Measurements from ENCODE around the gene ADAMTS2.
A peak's percentile ranks its signal among the peaks of the same experiment; 100 is the strongest.

ADAMTS2 gene

DNA sequence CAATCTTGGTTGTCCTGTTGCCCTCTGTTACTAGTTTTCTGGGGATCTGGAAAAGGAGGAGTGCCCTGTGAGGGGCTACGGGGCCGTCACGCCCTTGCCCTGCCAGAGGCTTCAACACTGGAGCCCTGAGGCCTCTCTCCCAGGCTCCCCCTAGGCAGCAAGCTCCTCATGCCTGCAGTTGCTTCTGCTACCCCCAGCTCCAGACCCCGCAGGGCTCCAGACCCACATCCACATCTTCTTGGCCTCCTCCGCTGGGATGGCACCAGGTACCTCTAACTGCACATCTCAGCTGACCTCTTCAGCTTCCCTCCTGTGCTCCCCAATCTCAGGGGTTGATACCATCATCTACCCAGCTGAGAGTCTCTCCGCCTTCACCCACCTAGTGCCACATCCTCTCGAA lies 169.1 kb downstream of the ADAMTS2 start:
- Histone ChIP-seq H4K12ac (ENCODE audit: low read depth, low read length) (no peak overlapping the region), H3K27me3 (ENCODE audit: insufficient read depth, low read length) (no peaks in the 10 kb centered on the region), H3K4ac (ENCODE audit: low read depth, low read length) (no peak overlapping the region), H3K18ac (ENCODE audit: low read length) (no peak overlapping the region), H4K91ac (ENCODE audit: low read depth, low read length) (no peak overlapping the region), H2AFZ (ENCODE audit: insufficient read depth, low read length, poor library complexity) (no peak overlapping the region), H4K8ac (ENCODE audit: low read depth, low read length) (no peak overlapping the region), H3K4me2 (ENCODE audit: low read length) (no peak overlapping the region), H3K27ac (ENCODE audit: low read depth, low read length) (no peak overlapping the region), H3K36me3 (ENCODE audit: control insufficient read depth in 1 of 2, insufficient read depth in 2 of 2, low read length in 2 of 2) (peaks cover 7 to 10% of the 10 kb centered on the region in 2 experiments), H2BK5ac (ENCODE audit: low read depth, low read length, poor library complexity) (no peak overlapping the region), H2BK12ac (ENCODE audit: low read length) (no peak overlapping the region), H3K23ac (ENCODE audit: low read length) (no peak overlapping the region), H2AK5ac (ENCODE audit: low read length) (no peak overlapping the region), H3K9ac (ENCODE audit: low read length) (no peak overlapping the region), H3K79me2 (ENCODE audit: control insufficient read depth, insufficient read depth, low read length, poor library complexity) (no peaks in the 10 kb centered on the region), H3K14ac (ENCODE audit: low read length) (no peak overlapping the region), H3K4me3 (ENCODE audit: low read depth, low read length) (no peak overlapping the region), H3K4me1 (ENCODE audit: control insufficient read depth in 1 of 2, insufficient read depth in 2 of 2, low read length in 2 of 2) (peaks cover 0 to 3% of the 10 kb centered on the region in 2 experiments), H3K79me1 (ENCODE audit: low read length) (no peaks in the 10 kb centered on the region), H2BK120ac (ENCODE audit: insufficient read depth, low read length, poor library complexity) (no peak overlapping the region), H3K9me3 (ENCODE audit: insufficient read depth, low read depth, low read length) (peaks cover 2% of the 10 kb centered on the region)
- DNase-seq = no peak
- WGBS (ENCODE audit: extremely low coverage, insufficient coverage, insufficient read length) = no CpG with 5 or more reads among the region's 7 CpGs

GRCh38 chr5:179171816-179172745 lies 173.2 kb downstream of the ADAMTS2 start:
- Histone ChIP-seq H3K9ac (ENCODE audit: low read length) (no peak overlapping the region), H3K79me2 (ENCODE audit: control insufficient read depth, insufficient read depth, low read length, poor library complexity) (no peaks in the 10 kb centered on the region), H3K4me3 (ENCODE audit: low read depth, low read length) (no peak overlapping the region), H3K14ac (ENCODE audit: low read length) (no peak overlapping the region), H4K12ac (ENCODE audit: low read depth, low read length) (no peak overlapping the region), H3K27ac (ENCODE audit: low read depth, low read length) (no peak overlapping the region), H2AK5ac (ENCODE audit: low read length) (no peak overlapping the region), H2AFZ (ENCODE audit: insufficient read depth, low read length, poor library complexity) (no peak overlapping the region), H3K4ac (ENCODE audit: low read depth, low read length) (no peak overlapping the region), H4K91ac (ENCODE audit: low read depth, low read length) (no peak overlapping the region), H2BK120ac (ENCODE audit: insufficient read depth, low read length, poor library complexity) (no peak overlapping the region), H3K4me1 (ENCODE audit: control insufficient read depth in 1 of 2, insufficient read depth in 2 of 2, low read length in 2 of 2) (peaks cover 0 to 8% of the 10 kb centered on the region in 2 experiments), H3K18ac (ENCODE audit: low read length) (no peak overlapping the region), H3K79me1 (ENCODE audit: low read length) (no peaks in the 10 kb centered on the region), H3K36me3 (ENCODE audit: control insufficient read depth in 1 of 2, insufficient read depth in 2 of 2, low read length in 2 of 2) (peaks cover 2 to 4% of the 10 kb centered on the region in 2 experiments), H3K4me2 (ENCODE audit: low read length) (no peak overlapping the region), H2BK12ac (ENCODE audit: low read length) (no peak overlapping the region), H3K23ac (ENCODE audit: low read length) (no peak overlapping the region), H2BK5ac (ENCODE audit: low read depth, low read length, poor library complexity) (no peak overlapping the region), H3K9me3 (ENCODE audit: insufficient read depth, low read depth, low read length) (peaks cover 6% of the 10 kb centered on the region), H3K27me3 (ENCODE audit: insufficient read depth, low read length) (no peaks in the 10 kb centered on the region), H4K8ac (ENCODE audit: low read depth, low read length) (no peak overlapping the region)
- no CpG with 5 or more reads among the region's 20 CpGs for WGBS (ENCODE audit: extremely low coverage, insufficient coverage, insufficient read length)
- no peak for DNase-seq

GRCh38 chr5:179171251-179171815 lies 173.9 kb downstream of the ADAMTS2 start:
- Histone ChIP-seq H2BK12ac (ENCODE audit: low read length) (no peak overlapping the region), H3K79me2 (ENCODE audit: control insufficient read depth, insufficient read depth, low read length, poor library complexity) (no peaks in the 10 kb centered on the region), H3K27me3 (ENCODE audit: insufficient read depth, low read length) (no peaks in the 10 kb centered on the region), H2AFZ (ENCODE audit: insufficient read depth, low read length, poor library complexity) (no peak overlapping the region), H3K4me2 (ENCODE audit: low read length) (no peak overlapping the region), H3K9me3 (ENCODE audit: insufficient read depth, low read depth, low read length) (peaks cover 6% of the 10 kb centered on the region), H4K12ac (ENCODE audit: low read depth, low read length) (no peak overlapping the region), H2BK5ac (ENCODE audit: low read depth, low read length, poor library complexity) (no peak overlapping the region), H3K36me3 (ENCODE audit: control insufficient read depth in 1 of 2, insufficient read depth in 2 of 2, low read length in 2 of 2) (peaks cover 1 to 2% of the 10 kb centered on the region in 2 experiments), H3K4ac (ENCODE audit: low read depth, low read length) (no peak overlapping the region), H3K9ac (ENCODE audit: low read length) (no peak overlapping the region), H2BK120ac (ENCODE audit: insufficient read depth, low read length, poor library complexity) (no peak overlapping the region), H3K79me1 (ENCODE audit: low read length) (no peaks in the 10 kb centered on the region), H4K8ac (ENCODE audit: low read depth, low read length) (no peak overlapping the region), H3K18ac (ENCODE audit: low read length) (no peak overlapping the region), H3K4me1 (ENCODE audit: control insufficient read depth in 1 of 2, insufficient read depth in 2 of 2, low read length in 2 of 2) (peaks cover 0 to 8% of the 10 kb centered on the region in 2 experiments), H4K91ac (ENCODE audit: low read depth, low read length) (no peak overlapping the region), H3K14ac (ENCODE audit: low read length) (no peak overlapping the region), H3K4me3 (ENCODE audit: low read depth, low read length) (no peak overlapping the region), H3K27ac (ENCODE audit: low read depth, low read length) (no peak overlapping the region), H2AK5ac (ENCODE audit: low read length) (no peak overlapping the region), H3K23ac (ENCODE audit: low read length) (no peak overlapping the region)
- WGBS (ENCODE audit: extremely low coverage, insufficient coverage, insufficient read length) = no CpG with 5 or more reads among the region's 12 CpGs
- DNase-seq = no peak

GRCh38 chr5:179170606-179171005 lies 174.7 kb downstream of the ADAMTS2 start:
- no peak overlapping the region for H3K9ac ChIP-seq (ENCODE audit: low read length)
- peaks cover 6% of the 10 kb centered on the region for H3K9me3 ChIP-seq (ENCODE audit: insufficient read depth, low read depth, low read length)
- H4K12ac ChIP-seq (ENCODE audit: low read depth, low read length) = no peak overlapping the region
- peaks cover 0 to 2% of the 10 kb centered on the region in 2 experiments for H3K36me3 ChIP-seq (ENCODE audit: control insufficient read depth in 1 of 2, insufficient read depth in 2 of 2, low read length in 2 of 2)
- no peak overlapping the region for H2AFZ ChIP-seq (ENCODE audit: insufficient read depth, low read length, poor library complexity)
- no peak overlapping the region for H3K4me2 ChIP-seq (ENCODE audit: low read length)
- no CpG with 5 or more reads among the region's 6 CpGs for WGBS (ENCODE audit: extremely low coverage, insufficient coverage, insufficient read length)
- H2AK5ac ChIP-seq (ENCODE audit: low read length) = no peak overlapping the region
- peaks cover 0 to 5% of the 10 kb centered on the region in 2 experiments for H3K4me1 ChIP-seq (ENCODE audit: control insufficient read depth in 1 of 2, insufficient read depth in 2 of 2, low read length in 2 of 2)
- no peak overlapping the region for H3K14ac ChIP-seq (ENCODE audit: low read length)
- H3K4ac ChIP-seq (ENCODE audit: low read depth, low read length) = no peak overlapping the region
- no peaks in the 10 kb centered on the region for H3K27me3 ChIP-seq (ENCODE audit: insufficient read depth, low read length)
- no peak overlapping the region for H2BK120ac ChIP-seq (ENCODE audit: insufficient read depth, low read length, poor library complexity)
- no peak overlapping the region for H4K91ac ChIP-seq (ENCODE audit: low read depth, low read length)
- no peak overlapping the region for H3K23ac ChIP-seq (ENCODE audit: low read length)
- no peak overlapping the region for H2BK5ac ChIP-seq (ENCODE audit: low read depth, low read length, poor library complexity)
- no peaks in the 10 kb centered on the region for H3K79me1 ChIP-seq (ENCODE audit: low read length)
- H3K4me3 ChIP-seq (ENCODE audit: low read depth, low read length) = peak overlapping the region; percentile 28
- no peak overlapping the region for H2BK12ac ChIP-seq (ENCODE audit: low read length)
- H4K8ac ChIP-seq (ENCODE audit: low read depth, low read length) = no peak overlapping the region
- H3K18ac ChIP-seq (ENCODE audit: low read length) = no peak overlapping the region
- no peak for DNase-seq
- H3K79me2 ChIP-seq (ENCODE audit: control insufficient read depth, insufficient read depth, low read length, poor library complexity) = no peaks in the 10 kb centered on the region
- H3K27ac ChIP-seq (ENCODE audit: low read depth, low read length) = no peak overlapping the region
